Superior temporal gyrus (tissue), 1 donor: Measurements from ENCODE around the gene FGF2.
"Not testable (repeated sequence)": the region's sequence is repeated elsewhere in the genome, so short reads cannot be mapped to it uniquely, and the experiment has no call there.

Experiments used
- DNase-seq: peaks from one replicate; pipeline ENCODE4 v3.0.0-alpha.2; 2016; ENCODE audit errors: extremely low spot score

Gene FGF2

DNA sequence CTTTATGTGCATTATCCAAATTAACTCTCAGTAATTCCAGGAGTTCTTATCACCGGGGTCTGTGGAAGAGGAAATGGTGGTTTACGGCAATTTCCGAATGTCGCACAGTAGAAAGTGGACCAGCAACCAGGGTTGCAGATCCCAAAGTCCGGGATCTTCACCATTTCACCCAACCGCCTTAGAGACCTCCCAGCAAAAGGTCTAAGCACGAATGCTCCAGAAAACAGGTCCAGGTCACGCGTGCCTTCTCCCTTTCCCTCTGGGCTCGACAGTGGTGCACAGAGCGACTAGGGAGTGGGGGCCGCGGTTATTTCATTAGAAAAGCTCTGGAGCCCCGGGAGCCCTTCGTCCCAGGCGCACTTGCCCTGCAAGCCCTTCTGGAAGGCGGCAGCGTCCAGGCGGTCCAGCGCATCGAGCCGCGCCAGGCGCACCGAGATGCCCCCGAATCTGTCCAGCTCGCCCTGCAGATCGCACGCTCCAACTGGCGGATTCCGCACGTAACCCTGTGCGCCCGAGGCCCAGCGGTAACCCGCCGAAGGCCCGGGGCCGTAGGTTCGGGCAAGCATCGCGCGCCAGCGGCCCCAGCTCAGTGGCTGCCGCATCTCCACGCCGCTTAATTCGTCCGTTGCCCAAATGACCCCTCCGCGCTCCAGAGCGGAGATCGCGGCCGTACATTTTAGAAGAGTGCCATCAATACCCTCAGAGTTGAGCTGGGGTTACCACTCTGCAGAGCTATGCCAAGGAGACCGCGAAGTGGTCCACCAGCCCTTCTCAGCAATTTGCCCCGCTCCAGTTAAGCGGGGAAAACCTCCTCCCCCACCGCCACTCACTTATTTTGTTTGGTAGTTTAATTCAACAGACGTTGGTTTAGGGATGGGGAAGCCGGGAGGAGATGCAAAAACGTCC lies 95.6 kb downstream of the FGF2 start, which contains the start of gene NUDT6:
Gene NUDT6 (minus strand): TSS at position 627 of the 906 bp plus-strand sequence. CDS start 25 bp downstream, at position 602.
- peak; percentile 84 for DNase-seq

DNA sequence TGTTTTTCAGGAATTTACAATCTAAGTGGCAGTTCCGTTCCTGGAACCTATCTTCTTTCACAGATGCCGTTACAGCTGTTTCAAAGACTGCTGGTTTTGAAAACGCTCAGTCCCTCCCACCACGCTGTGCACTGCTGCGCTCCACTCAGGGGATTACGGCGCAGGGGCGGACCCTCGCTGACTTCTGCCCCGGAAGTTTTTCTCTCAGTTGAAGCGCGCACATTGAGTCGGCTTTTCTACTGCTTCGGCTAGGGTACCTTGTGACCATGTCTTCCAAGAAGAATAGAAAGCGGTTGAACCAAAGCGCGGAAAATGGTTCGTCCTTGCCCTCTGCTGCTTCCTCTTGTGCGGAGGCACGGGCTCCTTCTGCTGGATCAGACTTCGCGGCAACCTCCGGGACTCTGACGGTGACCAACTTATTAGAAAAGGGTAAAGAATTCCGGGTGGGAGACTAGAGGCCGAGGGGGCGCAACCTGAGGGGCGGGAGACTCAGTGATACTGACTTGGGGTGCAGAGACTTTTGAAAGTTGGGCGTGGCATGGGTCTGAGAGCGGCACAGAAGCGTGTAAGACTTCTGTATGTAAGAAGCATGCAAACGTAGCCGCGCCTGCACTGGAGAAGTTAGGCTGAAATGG lies 96.4 kb downstream of the FGF2 start:
- DNase-seq = peak; percentile 96

DNA sequence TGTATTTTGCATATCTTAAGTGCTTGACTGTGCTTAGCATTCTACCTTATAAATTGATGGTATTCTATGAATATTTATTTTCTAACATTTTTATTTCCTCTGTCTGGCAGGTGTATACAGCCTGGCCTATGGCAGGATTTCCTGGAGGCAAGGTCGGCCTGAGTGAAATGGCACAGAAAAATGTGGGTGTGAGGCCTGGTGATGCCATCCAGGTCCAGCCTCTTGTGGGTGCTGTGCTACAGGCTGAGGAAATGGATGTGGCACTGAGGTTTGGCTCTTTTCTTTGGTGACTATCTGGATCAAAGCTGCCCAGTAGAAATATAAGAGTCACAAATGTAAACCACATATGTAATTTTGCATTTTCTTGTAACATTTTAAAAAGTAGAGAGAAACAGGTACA lies 102.3 kb downstream of the FGF2 start:
- no peak for DNase-seq

DNA sequence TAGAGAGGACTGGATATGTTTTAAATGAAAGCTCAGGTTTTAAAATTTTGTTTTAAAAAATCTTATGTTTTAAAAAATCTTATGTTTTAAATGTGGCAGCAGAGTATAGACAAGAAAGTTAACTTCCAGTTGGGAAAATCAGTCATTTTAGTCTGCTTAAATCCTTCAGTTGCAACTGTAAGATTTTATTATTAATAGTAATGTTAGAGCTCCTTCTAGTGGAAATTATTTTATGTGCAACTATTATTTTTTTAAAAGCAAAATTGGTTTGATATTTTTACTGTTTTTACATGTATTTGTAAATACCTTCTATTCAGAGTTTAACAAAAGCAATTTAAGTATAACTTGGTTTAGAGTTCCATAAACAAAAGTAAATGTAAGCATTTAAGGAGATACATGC lies 104.2 kb downstream of the FGF2 start:
- DNase-seq = peak; percentile 78

DNA sequence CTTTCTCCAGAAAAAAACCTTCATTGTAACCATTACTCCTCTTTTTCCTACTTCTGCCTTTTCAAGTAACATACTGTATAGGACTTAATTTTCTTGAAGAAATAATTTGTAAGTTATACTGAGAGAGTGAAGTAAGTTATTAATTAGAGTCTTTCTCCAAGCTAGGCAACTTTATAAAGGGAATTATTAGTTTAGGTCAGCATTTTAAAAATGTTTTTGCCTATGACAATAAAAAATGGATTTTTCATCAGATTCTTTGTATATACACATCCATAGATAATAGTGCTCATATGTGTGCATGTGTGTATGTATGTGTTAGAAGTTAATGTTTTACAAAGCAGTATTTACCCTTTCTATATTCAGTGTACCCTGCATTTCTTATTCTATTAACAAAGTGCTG lies 106.1 kb downstream of the FGF2 start:
- no peak for DNase-seq

DNA sequence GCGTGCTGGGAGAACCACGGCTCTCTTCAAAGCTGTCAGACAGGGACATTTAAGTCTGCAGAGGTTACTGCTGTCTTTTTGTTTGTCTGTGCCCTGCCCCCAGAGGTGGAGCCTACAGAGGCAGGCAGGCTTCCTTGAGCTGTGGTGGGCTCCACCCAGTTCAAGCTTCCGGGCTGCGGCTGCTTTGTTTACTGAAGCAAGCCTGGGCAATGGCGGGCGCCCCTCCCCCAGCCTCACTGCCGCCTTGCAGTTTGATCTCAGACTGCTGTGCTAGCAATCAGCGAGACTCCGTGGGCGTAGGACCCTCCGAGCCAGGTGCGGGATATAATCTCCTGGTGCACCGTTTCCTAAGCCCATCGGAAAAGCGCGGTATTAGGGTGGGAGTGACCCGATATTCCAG lies 118.5 kb downstream of the FGF2 start:
- DNase-seq = not testable (repeated sequence)

DNA sequence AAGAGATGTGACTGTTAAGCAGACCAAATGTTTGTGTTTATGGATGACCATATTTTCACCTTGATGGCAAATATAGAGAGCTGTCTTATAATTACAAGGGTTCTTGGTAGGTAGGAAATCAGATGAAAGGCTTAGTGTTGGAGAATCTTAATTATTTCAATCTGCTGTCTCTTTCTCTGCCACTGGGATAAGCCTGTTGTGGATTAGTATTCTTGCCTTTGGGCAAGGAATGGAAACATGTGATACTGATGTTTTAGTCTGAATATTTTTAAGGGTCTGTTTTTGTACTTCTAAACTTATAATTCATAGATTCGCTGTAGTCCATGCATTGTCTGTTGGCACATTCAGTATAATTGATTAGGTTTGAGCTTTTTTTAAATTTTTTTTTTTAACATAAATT lies 119.5 kb downstream of the FGF2 start:
- DNase-seq = no peak
